Astrocyte (in vitro differentiated cells and primary cell): Measurements from ENCODE around the gene RAD51B.

Experiments used
- CTCF ChIP-seq: IDR thresholded peaks from 2 replicates; pipeline ENCODE4 v1.5.1; 2011; ENCODE audit warnings: low read depth, mild to moderate bottlenecking, inconsistent platforms, low read length, moderate library complexity; ENCODE audit not compliant: insufficient read depth
- EZH2 ChIP-seq: IDR thresholded peaks from 2 replicates; pipeline ENCODE4 v1.6.1; 2012; ENCODE audit warnings: mild to moderate bottlenecking, low read length, inconsistent platforms; ENCODE audit not compliant: insufficient read depth

DNA sequence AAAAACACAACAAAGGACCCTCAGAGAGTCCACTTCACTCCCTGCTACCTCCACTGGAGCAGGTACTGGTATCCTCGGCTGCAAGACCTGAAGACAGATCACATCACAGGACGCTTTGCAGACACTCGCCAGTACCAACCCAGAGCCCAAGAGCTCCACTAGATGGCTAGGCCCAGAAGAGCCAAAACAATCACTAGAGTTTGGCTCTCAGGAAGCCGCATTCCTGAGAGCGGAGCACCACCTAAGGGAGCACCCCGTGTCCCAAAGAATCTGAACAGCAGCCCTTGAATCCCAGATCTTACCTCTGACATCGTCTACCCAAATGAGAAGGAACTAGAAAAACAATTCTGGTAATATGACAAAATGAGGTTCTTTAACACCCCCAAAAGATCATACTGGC lies 399.8 kb downstream of the RAD51B start:
- TF ChIP-seq CTCF (no peak), EZH2 (no peak)
